K562 (cell line): ENCODE results near the gene MRPS10. TPM values are rescaled to one million over a fixed set of nuclear protein-coding genes. Genes with fewer than 3 reads are reported as not detected.

Experiments
- CBX1 ChIP-seq: sonication (generic); IDR thresholded peaks from 2 replicates; pipeline ENCODE4 v1.6.1; 2016; ENCODE audit warnings: antibody characterized with exemption, low read depth, mild to moderate bottlenecking
- CEBPZ ChIP-seq: fragments of 150-350 bp; IDR thresholded peaks from 2 replicates; pipeline ENCODE4 v1.6.1; 2014; ENCODE audit warnings: low read depth, mild to moderate bottlenecking, low read length, borderline replicate concordance
- EWSR1 ChIP-seq: fragments of 450-650 bp; IDR thresholded peaks from 2 replicates; pipeline ENCODE4 v1.6.1; 2018; ENCODE audit warnings: borderline replicate concordance, mild to moderate bottlenecking, low read depth, moderate library complexity; ENCODE audit not compliant: partially characterized antibody
- HNRNPUL1 ChIP-seq: fragments of 200-400 bp; formaldehyde crosslinking; IDR thresholded peaks from 2 replicates; pipeline ENCODE4 v1.6.1; 2017; ENCODE audit warnings: low read length
- JUN ChIP-seq, 2 experiments: sonication (generic) in 1 of 2; formaldehyde crosslinking in 1 of 2; IDR thresholded peaks; 2 replicates each; pipeline versions ENCODE4 v1.6.1 to v1.8.0; 2012 to 2022; ENCODE audit warnings: borderline replicate concordance in 2 of 2, mild to moderate bottlenecking in 2 of 2, improper control_type of control experiment in 1 of 2, low read depth in 1 of 2, low read length in 1 of 2, missing genetic modification reagents in 1 of 2
- KHSRP ChIP-seq: fragments of 450-650 bp; IDR thresholded peaks from 2 replicates; pipeline ENCODE4 v1.6.1; 2017
- MYNN ChIP-seq, 2 experiments: sonication (generic); formaldehyde crosslinking in 1 of 2; IDR thresholded peaks; 2 replicates each; pipeline versions ENCODE4 v1.5.0 to v1.6.1; 2016 to 2020; ENCODE audit warnings: antibody characterized with exemption in 1 of 2, missing genetic modification reagents in 1 of 2
- RCOR1 ChIP-seq, 2 experiments: IDR thresholded peaks; 2 replicates each; pipeline ENCODE4 v1.6.1; 2012; ENCODE audit warnings: low read depth in 2 of 2, low read length in 2 of 2, borderline replicate concordance in 1 of 2, improper control_type of control experiment in 1 of 2
- polyA plus RNA-seq, 8 experiments: library from polyadenylated mRNA; depleted of rRNA in 4 of 8; stranded (reverse) in 5 of 8; unstranded in 3 of 8; fragments of >200 nt; fragmentation: Nextera tagmentation in 2 of 8; fragmentation: Illumina TruSeq in 1 of 8; extraction: Ambion mirVana in 2 of 8; extraction: Trizol in 1 of 8; gene quantifications; 2 replicates each; pipeline versions ENCODE4 v1.2.1 to v1.2.3, GENCODE V29; 2011 to 2014; ENCODE audit warnings: inconsistent platforms in 1 of 8, missing spikeins in 1 of 8
- total RNA-seq, 7 experiments: library from RNA; depleted of rRNA in 6 of 7; stranded (reverse); fragments of >200 nt in 6 of 7; fragmentation: Illumina TruSeq in 2 of 7; extraction: Trizol in 2 of 7; gene quantifications; 2 replicates each; pipeline versions ENCODE4 v1.2.1 to v1.2.3, GENCODE V29; 2011 to 2021; ENCODE audit warnings: low replicate concordance in 1 of 7
- TF ChIP-seq, protein P1 (sequence below): fragments of 450-650 bp; IDR thresholded peaks from 2 replicates; pipeline ENCODE4 v1.6.1; 2016; ENCODE audit warnings: mild to moderate bottlenecking, moderate library complexity

MRPS10 gene
- total and polyA plus RNA-seq, 9 of the 15 experiments (the other 6 are each of a cell fraction or from before 2014, with no cell fraction given) = 48.6 to 166 (median 93.7) TPM

DNA sequence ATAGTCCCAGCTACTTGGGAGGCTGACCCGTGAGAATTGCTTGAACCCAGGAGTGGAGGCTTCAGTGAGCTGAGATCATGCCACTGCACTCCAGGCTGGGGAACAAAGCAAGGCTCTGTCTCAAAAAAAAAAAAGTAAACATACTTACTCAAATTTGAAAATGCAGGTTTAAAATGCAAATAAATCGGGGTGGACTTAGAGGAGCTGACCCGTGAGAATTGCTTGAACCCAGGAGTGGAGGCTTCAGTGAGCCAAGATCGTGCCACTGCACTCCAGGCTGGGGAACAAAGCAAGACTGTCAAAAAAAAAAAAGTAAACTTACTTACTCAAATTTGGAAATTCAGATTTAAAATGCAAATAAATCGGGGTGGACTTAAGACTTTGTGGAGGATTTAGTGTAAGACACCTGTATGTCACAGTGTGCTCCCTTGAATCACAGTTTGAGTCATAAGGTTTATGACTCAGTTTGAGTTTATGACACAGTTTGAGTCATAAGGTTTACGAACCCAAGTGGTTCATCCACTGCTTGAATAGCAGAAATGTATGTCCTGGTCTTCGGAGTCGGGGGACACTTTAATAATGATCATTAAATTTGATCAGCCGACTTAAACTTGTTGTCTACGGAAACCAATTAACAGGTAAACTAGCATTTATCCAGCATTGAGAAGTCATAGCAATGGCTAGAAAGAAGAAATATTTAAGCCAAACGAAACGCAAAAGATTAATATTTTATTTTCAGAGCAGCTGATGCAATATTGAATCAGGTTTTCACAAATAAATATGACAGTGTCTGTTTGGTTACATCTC, 6.8 kb upstream of the MRPS10 start (continued):
- no peak for TF ChIP-seq CEBPZ
- TF ChIP-seq CBX1 = no peak
- no peak for TF ChIP-seq MYNN (IDR thresholded peaks at IDR 0.05)
- TF ChIP-seq MYNN (CRISPR knock-in tag; IDR thresholded peaks at IDR 0.05) = no peak
- TF ChIP-seq JUN (IDR thresholded peaks at IDR 0.05; ENCODE audit: borderline replicate concordance, low read depth, low read length) = peak; percentile 97
- TF ChIP-seq JUN (CRISPR knock-in tag; IDR thresholded peaks at IDR 0.05; ENCODE audit: borderline replicate concordance) = no peak
- TF ChIP-seq, protein P1, sequence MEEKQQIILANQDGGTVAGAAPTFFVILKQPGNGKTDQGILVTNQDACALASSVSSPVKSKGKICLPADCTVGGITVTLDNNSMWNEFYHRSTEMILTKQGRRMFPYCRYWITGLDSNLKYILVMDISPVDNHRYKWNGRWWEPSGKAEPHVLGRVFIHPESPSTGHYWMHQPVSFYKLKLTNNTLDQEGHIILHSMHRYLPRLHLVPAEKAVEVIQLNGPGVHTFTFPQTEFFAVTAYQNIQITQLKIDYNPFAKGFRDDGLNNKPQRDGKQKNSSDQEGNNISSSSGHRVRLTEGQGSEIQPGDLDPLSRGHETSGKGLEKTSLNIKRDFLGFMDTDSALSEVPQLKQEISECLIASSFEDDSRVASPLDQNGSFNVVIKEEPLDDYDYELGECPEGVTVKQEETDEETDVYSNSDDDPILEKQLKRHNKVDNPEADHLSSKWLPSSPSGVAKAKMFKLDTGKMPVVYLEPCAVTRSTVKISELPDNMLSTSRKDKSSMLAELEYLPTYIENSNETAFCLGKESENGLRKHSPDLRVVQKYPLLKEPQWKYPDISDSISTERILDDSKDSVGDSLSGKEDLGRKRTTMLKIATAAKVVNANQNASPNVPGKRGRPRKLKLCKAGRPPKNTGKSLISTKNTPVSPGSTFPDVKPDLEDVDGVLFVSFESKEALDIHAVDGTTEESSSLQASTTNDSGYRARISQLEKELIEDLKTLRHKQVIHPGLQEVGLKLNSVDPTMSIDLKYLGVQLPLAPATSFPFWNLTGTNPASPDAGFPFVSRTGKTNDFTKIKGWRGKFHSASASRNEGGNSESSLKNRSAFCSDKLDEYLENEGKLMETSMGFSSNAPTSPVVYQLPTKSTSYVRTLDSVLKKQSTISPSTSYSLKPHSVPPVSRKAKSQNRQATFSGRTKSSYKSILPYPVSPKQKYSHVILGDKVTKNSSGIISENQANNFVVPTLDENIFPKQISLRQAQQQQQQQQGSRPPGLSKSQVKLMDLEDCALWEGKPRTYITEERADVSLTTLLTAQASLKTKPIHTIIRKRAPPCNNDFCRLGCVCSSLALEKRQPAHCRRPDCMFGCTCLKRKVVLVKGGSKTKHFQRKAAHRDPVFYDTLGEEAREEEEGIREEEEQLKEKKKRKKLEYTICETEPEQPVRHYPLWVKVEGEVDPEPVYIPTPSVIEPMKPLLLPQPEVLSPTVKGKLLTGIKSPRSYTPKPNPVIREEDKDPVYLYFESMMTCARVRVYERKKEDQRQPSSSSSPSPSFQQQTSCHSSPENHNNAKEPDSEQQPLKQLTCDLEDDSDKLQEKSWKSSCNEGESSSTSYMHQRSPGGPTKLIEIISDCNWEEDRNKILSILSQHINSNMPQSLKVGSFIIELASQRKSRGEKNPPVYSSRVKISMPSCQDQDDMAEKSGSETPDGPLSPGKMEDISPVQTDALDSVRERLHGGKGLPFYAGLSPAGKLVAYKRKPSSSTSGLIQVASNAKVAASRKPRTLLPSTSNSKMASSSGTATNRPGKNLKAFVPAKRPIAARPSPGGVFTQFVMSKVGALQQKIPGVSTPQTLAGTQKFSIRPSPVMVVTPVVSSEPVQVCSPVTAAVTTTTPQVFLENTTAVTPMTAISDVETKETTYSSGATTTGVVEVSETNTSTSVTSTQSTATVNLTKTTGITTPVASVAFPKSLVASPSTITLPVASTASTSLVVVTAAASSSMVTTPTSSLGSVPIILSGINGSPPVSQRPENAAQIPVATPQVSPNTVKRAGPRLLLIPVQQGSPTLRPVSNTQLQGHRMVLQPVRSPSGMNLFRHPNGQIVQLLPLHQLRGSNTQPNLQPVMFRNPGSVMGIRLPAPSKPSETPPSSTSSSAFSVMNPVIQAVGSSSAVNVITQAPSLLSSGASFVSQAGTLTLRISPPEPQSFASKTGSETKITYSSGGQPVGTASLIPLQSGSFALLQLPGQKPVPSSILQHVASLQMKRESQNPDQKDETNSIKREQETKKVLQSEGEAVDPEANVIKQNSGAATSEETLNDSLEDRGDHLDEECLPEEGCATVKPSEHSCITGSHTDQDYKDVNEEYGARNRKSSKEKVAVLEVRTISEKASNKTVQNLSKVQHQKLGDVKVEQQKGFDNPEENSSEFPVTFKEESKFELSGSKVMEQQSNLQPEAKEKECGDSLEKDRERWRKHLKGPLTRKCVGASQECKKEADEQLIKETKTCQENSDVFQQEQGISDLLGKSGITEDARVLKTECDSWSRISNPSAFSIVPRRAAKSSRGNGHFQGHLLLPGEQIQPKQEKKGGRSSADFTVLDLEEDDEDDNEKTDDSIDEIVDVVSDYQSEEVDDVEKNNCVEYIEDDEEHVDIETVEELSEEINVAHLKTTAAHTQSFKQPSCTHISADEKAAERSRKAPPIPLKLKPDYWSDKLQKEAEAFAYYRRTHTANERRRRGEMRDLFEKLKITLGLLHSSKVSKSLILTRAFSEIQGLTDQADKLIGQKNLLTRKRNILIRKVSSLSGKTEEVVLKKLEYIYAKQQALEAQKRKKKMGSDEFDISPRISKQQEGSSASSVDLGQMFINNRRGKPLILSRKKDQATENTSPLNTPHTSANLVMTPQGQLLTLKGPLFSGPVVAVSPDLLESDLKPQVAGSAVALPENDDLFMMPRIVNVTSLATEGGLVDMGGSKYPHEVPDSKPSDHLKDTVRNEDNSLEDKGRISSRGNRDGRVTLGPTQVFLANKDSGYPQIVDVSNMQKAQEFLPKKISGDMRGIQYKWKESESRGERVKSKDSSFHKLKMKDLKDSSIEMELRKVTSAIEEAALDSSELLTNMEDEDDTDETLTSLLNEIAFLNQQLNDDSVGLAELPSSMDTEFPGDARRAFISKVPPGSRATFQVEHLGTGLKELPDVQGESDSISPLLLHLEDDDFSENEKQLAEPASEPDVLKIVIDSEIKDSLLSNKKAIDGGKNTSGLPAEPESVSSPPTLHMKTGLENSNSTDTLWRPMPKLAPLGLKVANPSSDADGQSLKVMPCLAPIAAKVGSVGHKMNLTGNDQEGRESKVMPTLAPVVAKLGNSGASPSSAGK = no peak; the same call in 1 of the 2 replicates
- no peak for TF ChIP-seq HNRNPUL1
- peak in 1 of 2 experiments; percentile 54; a peak in 1 of 4 replicates for TF ChIP-seq RCOR1 (IDR thresholded peaks at IDR 0.05; ENCODE audit: borderline replicate concordance in 1 of 2, low read depth in 2 of 2, low read length in 2 of 2)
- no peak for TF ChIP-seq KHSRP
- TF ChIP-seq EWSR1 = no peak
